ENCODE measurements around the gene SPAG17.

SPAG17 gene

DNA sequence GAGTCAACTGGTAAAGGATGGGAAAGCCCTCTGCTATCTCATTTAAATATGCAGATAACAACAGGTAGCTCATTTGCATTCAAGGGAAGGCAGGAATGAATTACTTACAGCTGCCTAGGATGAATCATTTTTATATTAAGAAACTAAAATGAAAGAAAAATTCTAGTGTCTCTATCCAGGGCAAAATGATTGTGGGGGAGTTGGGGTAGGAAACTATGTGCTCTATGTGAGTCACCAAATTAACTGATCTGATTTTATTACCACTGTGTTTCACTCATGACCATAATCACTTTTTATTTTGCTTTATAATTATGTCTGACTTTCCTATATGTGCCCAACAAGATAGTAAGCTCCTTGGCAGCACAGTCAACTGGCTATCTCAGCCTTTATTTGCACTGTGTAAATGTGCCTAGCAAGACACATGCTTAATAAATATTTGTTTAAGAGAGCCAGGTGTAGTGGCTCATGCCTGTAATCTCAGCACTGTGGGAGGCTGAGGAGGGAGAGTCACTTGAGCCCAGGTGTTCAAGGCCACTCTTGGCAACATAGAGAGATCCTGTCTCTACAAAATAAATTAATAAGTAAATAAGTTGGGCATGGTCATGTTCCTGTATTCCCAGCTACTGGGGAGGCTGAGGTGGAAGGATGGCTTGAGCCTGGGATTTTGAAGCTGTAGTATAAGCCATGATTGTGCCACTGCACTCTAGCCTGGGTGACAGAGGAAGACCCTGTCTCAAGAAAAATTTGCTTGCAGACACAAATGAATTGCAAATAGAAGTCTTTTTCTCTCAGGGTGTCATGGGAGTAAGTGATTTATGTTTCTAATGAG lies 84.1 kb downstream of the SPAG17 start:
- POLR2A ChIA-PET = no interaction called here
- no peak for DNase-seq (ENCODE audit: extremely low spot score)
- CTCF ChIA-PET = interaction anchor here (0.6 kb wide), 1 partner anchor 19 kb away, joined by 3 read pairs; no protein-coding TSS in a partner anchor
- no peak for TF ChIP-seq ZNF384 (IDR thresholded peaks at IDR 0.05)
- TF ChIP-seq, protein P1, sequence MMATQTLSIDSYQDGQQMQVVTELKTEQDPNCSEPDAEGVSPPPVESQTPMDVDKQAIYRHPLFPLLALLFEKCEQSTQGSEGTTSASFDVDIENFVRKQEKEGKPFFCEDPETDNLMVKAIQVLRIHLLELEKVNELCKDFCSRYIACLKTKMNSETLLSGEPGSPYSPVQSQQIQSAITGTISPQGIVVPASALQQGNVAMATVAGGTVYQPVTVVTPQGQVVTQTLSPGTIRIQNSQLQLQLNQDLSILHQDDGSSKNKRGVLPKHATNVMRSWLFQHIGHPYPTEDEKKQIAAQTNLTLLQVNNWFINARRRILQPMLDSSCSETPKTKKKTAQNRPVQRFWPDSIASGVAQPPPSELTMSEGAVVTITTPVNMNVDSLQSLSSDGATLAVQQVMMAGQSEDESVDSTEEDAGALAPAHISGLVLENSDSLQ (IDR thresholded peaks at IDR 0.05) = peak; percentile 43; the same call in 1 of the 2 replicates
- TF ChIP-seq L3MBTL2 (conservative IDR thresholded peaks at IDR 0.05) = no peak

DNA sequence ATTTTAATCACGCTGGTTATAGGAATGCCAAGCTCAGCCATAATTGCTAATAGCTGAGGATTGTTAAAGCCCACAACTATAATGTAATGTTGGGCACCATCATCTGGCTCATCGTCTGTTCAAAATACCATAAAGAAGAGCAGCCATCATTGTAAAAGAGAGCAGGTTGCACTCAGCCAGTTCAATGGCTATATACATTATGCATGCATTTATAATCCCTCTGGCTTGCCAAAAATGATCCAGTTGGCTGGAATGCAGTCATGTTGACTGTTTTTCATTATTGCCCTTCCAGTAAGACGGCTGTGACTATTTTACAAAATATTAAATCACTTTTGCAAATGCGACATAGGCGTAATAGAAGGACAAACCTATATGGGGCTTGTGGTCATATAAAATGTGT lies 85.3 kb downstream of the SPAG17 start:
- DNase-seq (ENCODE audit: extremely low spot score) = no peak
- CTCF ChIA-PET = no interaction called here
- TF ChIP-seq ZNF384 (IDR thresholded peaks at IDR 0.05) (no peak), LEF1 (IDR thresholded peaks at IDR 0.05; ENCODE audit: borderline replicate concordance) (no peak), ARNT (IDR thresholded peaks at IDR 0.05) (no peak), ELF4 (IDR thresholded peaks at IDR 0.05) (no peak), BHLHE40 (IDR thresholded peaks at IDR 0.05; ENCODE audit: borderline replicate concordance) (no peak), NFRKB (IDR thresholded peaks at IDR 0.05) (no peak), SUZ12 (IDR thresholded peaks at IDR 0.05) (no peak), TARDBP (IDR thresholded peaks at IDR 0.05) (no peak)
- POLR2A ChIA-PET = no interaction called here

DNA sequence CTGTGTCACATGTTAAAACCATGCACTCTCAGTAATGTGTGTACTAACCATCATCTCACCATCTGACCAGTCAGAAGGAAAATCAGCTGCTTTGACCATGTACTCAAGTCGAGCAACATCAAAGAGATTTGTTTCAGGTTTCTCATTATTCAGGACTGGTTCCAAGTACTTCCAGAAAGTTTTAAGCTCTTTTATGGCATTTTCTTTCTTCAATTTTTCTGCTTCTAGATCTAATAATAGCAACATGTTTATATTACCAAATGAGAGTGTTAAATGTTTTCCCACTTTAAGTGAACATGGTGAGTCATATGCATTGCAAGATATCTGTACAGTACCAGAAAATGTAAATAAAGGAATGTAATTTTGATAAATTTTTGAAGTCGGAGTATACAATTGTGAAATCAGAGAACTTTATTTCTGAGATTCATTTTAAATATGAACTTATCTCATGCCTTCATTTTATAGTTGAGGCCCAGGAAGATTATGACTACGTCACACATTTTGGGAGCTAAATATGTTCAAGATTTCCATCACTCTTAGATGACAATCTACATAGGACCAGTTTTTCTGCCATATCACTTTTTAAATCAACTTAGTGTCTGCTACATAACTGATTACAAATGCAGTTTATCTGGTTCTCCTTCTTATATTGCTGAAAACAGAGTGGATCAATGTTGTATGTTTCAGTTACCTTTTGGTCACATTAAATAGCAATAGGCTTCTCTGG lies 87.2 kb downstream of the SPAG17 start:
- DNase-seq (ENCODE audit: extremely low spot score) = no peak
- TF ChIP-seq BHLHE40 (IDR thresholded peaks at IDR 0.05; ENCODE audit: borderline replicate concordance) (no peak), ZNF384 (IDR thresholded peaks at IDR 0.05) (no peak), TARDBP (IDR thresholded peaks at IDR 0.05) (no peak), ELF4 (IDR thresholded peaks at IDR 0.05) (no peak), FOXK2 (IDR thresholded peaks at IDR 0.05) (no peak), NFRKB (IDR thresholded peaks at IDR 0.05) (no peak), SP1 (IDR thresholded peaks at IDR 0.05) (no peak), FOXA1 (IDR thresholded peaks at IDR 0.05) (no peak), SUZ12 (IDR thresholded peaks at IDR 0.05) (no peak), LEF1 (IDR thresholded peaks at IDR 0.05; ENCODE audit: borderline replicate concordance) (no peak)
- TF ChIP-seq, protein P1 (IDR thresholded peaks at IDR 0.05) = no peak
- ChIA-PET CTCF (no interaction called here), POLR2A (no interaction called here)

DNA sequence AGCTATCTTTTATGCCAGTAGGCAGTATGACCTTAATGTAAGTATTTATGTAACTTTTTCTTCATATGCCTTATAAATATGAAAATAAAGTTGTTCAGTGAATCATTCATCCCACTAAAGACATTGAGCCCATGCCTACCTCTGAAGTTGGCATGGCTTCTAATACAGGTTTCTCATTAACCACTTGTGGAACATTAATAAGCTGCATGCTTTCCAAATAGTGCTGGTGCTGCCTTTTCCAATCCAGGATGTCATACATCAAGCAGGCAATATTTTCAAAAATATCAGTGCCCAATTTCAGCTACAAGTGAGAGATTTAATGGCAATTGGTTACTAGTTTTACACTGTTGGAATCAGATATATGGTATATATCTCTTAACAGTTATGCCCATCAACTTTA lies 92.0 kb downstream of the SPAG17 start:
- POLR2A ChIA-PET = no interaction called here
- TF ChIP-seq TARDBP (IDR thresholded peaks at IDR 0.05) (no peak), ARNT (IDR thresholded peaks at IDR 0.05) (no peak), FOXK2 (IDR thresholded peaks at IDR 0.05) (no peak)
- DNase-seq (ENCODE audit: extremely low spot score) = no peak
- CTCF ChIA-PET = no interaction called here

DNA sequence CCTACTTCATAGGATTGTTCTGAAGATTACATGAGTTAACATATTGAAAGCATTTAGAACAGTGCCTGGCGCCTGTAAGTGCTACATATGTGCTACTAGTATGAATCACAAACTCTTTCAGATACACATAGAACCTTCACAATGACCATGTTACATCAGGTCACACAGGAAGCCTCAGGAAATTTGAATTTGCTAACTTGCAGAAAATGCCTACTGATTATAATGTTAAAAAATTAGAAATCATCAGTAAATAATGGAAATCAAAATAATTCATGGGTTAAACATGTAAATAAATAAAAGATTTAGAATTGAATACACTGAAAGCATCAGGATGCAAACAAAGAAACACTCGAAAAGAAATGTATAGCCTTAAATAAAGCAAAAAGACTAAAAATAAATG lies 94.9 kb downstream of the SPAG17 start:
- TF ChIP-seq FOXK2 (IDR thresholded peaks at IDR 0.05) = no peak
- TF ChIP-seq LEF1 (IDR thresholded peaks at IDR 0.05; ENCODE audit: borderline replicate concordance) = no peak
- TF ChIP-seq ZNF384 (IDR thresholded peaks at IDR 0.05) = no peak
- TF ChIP-seq CTBP1 (IDR thresholded peaks at IDR 0.05; ENCODE audit: borderline replicate concordance) = no peak
- CTCF ChIA-PET = no interaction called here
- no peak for DNase-seq (ENCODE audit: extremely low spot score)
- POLR2A ChIA-PET = no interaction called here

DNA sequence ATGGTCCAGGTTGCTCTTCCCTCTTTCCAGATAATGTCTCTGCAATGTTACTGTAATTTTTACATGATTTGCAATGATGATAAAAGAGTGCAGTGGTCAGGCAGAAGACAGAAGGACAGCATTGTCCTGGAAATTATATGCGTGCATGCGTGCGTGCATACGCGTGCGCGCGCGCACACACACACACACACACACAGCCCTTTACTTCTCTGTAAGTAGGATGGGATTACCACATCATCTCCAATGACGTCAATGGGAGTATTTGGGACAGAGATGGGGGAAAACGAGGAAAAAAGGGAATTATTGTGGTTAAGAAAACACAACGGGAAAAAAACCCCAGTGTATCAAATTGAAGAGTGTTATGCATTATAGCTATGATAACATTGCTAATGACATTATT lies 99.7 kb downstream of the SPAG17 start:
- ChIA-PET CTCF (interaction anchor here (0.6 kb wide), 1 partner anchor 24 kb away, joined by 3 read pairs; no protein-coding TSS in a partner anchor), POLR2A (no interaction called here)
- TF ChIP-seq CTBP1 (IDR thresholded peaks at IDR 0.05; ENCODE audit: borderline replicate concordance) = no peak
- no peak for TF ChIP-seq ELF4 (IDR thresholded peaks at IDR 0.05)
- DNase-seq (ENCODE audit: extremely low spot score) = no peak

DNA sequence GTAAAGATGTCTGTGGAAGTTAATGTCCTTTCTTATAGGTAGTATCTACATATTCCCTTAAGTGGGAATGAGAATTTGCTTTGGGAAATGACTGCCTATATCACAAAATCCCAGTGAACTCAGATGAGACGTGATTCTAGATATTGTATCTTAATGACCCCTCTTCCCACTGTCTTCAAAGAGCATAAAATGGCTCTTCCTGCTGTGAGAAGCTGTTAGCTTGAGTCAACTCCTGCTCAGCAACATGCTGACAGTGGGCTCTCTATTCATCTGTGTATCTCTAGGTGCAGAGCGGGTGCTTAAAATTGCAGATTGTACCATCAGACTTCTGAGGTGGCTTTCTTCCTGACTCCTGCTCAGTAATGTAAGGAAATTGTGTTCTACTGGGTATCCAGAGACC lies 100.6 kb downstream of the SPAG17 start:
- ChIA-PET CTCF (no interaction called here), POLR2A (interaction anchor here (1.0 kb wide), 1 partner anchor 10 kb away, joined by 3 read pairs; no protein-coding TSS in a partner anchor)
- peak; percentile 14 for DNase-seq (ENCODE audit: extremely low spot score)
- TF ChIP-seq FOXM1 (IDR thresholded peaks at IDR 0.05; ENCODE audit: borderline replicate concordance) (no peak), NFRKB (IDR thresholded peaks at IDR 0.05) (no peak), ELF4 (IDR thresholded peaks at IDR 0.05) (no peak)

DNA sequence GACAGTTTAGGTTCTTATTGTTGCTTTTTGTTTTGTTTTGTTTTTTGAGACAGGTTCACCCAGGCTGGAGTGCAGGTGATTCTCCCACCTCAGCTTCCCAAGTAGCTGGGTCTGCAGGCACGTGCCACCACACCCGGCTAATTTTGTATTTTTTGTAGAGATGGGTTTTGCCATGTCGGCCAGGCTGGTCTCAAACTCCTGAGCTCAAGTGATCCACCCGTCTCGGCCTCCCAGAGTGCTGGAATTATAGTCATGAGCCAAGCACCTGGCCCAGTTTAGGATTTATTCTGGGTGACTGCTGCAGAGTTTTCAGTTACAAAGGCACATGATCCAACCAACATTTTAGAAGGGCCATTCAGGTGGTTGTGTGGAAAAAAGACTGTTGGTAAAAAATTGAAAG lies 102.0 kb downstream of the SPAG17 start:
- POLR2A ChIA-PET = no interaction called here
- CTCF ChIA-PET = no interaction called here
- TF ChIP-seq NFRKB (IDR thresholded peaks at IDR 0.05) (no peak), SUZ12 (IDR thresholded peaks at IDR 0.05) (no peak), BHLHE40 (IDR thresholded peaks at IDR 0.05; ENCODE audit: borderline replicate concordance) (no peak), L3MBTL2 (conservative IDR thresholded peaks at IDR 0.05) (no peak), FOXM1 (IDR thresholded peaks at IDR 0.05; ENCODE audit: borderline replicate concordance) (no peak), CTBP1 (IDR thresholded peaks at IDR 0.05; ENCODE audit: borderline replicate concordance) (no peak), ELF4 (IDR thresholded peaks at IDR 0.05) (no peak), HDGF (IDR thresholded peaks at IDR 0.05; ENCODE audit: borderline replicate concordance) (no peak)
- DNase-seq (ENCODE audit: extremely low spot score) = no peak
